Ascending aorta (tissue), 2 donors: Measurements from ENCODE around the gene AMH. TPM values are rescaled to one million over a fixed set of nuclear protein-coding genes. Genes with fewer than 3 reads are reported as not detected.

Experiments used
- DNase-seq, 2 donors: peaks; one replicate each; pipeline ENCODE4 v3.0.0-alpha.2; 2019; ENCODE audit warnings: low spot score in 2 of 2
- H3K27ac ChIP-seq, 2 donors: fragments of 200-600 bp; sonication (generic); one replicate each; pipeline ENCODE4 v1.5.1; 2016 to 2017; ENCODE audit warnings: mild to moderate bottlenecking in 1 of 2
- H3K27me3 ChIP-seq: fragments of 200-600 bp; sonication (generic); one replicate; pipeline ENCODE4 v1.5.1; 2017
- H3K36me3 ChIP-seq, 2 donors: fragments of 200-600 bp; sonication (generic); one replicate each; pipeline ENCODE4 v1.5.1; 2016
- H3K4me1 ChIP-seq, 2 donors: fragments of 200-600 bp; sonication (generic); one replicate each; pipeline ENCODE4 v1.5.1; 2016 to 2017; ENCODE audit warnings: mild to moderate bottlenecking in 1 of 2
- H3K4me3 ChIP-seq, 2 donors: fragments of 200-600 bp; sonication (generic); one replicate each; pipeline ENCODE4 v1.5.1; 2016 to 2017; ENCODE audit warnings: mild to moderate bottlenecking in 1 of 2
- H3K9me3 ChIP-seq, 2 donors: fragments of 200-600 bp; sonication (generic); one replicate each; pipeline ENCODE4 v1.5.1; 2016
- CTCF ChIP-seq, 3 experiments: fragments of 200-600 bp in 2 of 3; fragments of 450-650 bp in 1 of 3; sonication (generic) in 2 of 3; IDR thresholded peaks; one replicate each; pipeline ENCODE4 v1.5.1; 2016 to 2019; ENCODE audit warnings: antibody characterized with exemption in 3 of 3, mild to moderate bottlenecking in 1 of 3, moderate library complexity in 1 of 3
- intact Hi-C: fragments of 100-400 bp; cut with DNase I; formaldehyde crosslinking; loops from one replicate; pipeline ENCODE4 v1.15.1; 2023
- total RNA-seq: library from RNA; depleted of rRNA; stranded (reverse); fragments of >200 nt; gene quantifications from one replicate; pipeline ENCODE4 v1.1.0, GENCODE V29; 2016

Gene AMH
- total RNA-seq, 1 donor from 2014 or later = not detected

GRCh38 chr19:2216361-2217225 lies 32.5 kb upstream of the AMH start:
- Histone ChIP-seq H3K4me1 (no peaks in the 10 kb centered on the region), H3K36me3 (peaks cover 74 to 97% of the 10 kb centered on the region in 2 donors), H3K4me3 (no peak overlapping the region), H3K27me3 (no peaks in the 10 kb centered on the region), H3K27ac (no peak overlapping the region), H3K9me3 (no peaks in the 10 kb centered on the region)
- TF ChIP-seq CTCF (IDR thresholded peaks at IDR 0.05) = no peak
- DNase-seq = no peak
- intact Hi-C loops = no loop called here

DNA sequence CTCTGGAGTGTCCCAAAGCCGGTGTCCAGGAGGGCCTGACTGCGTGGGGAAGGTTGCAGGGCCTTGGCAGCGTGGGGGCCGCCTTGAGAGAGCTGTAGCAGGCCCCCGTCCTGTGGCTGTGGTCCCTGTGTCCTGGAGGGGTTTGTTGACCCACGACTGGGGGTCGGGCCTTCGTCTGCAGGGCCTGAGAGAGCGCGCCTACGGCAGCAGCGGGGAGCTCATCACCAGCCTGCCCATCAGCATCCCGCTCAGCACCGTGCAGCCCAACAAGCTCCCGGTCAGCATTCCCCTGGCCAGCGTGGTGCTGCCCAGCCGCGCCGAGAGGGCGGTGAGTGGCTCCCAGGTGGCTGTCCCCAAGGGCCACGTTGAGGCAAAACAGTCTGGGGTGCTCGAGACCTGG lies 31.5 kb upstream of the AMH start:
- H3K9me3 ChIP-seq = no peaks in the 10 kb centered on the region
- H3K36me3 ChIP-seq = peaks cover 64 to 96% of the 10 kb centered on the region in 2 donors
- TF ChIP-seq CTCF (IDR thresholded peaks at IDR 0.05) = no peak
- no peaks in the 10 kb centered on the region for H3K27me3 ChIP-seq
- no peak for DNase-seq
- no peak overlapping the region for H3K27ac ChIP-seq
- intact Hi-C loops = no loop called here
- H3K4me1 ChIP-seq = no peaks in the 10 kb centered on the region
- no peak overlapping the region for H3K4me3 ChIP-seq

DNA sequence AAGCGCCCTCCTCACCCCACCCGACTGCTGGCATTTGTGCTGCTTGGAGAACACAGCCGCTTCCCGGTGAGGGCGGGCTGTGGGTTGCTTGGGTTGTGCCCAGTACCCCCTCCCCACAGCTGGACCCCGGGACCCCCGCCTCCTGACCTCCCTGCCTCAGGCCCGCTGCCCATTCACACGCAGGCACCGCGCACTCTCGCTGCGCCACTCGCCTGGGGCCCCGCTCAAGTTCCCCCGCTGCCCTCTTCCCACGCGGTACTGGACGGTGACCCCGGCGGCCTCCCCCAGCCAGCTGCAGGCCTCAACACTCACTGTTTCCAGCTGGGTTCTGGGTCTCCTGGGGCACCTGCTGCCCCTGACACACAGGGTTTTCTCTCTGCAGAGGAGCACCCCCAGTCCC lies 29.4 kb upstream of the AMH start:
- H3K36me3 ChIP-seq = peaks cover 53 to 94% of the 10 kb centered on the region in 2 donors
- H3K27ac ChIP-seq = no peak overlapping the region
- H3K4me1 ChIP-seq = no peaks in the 10 kb centered on the region
- no peaks in the 10 kb centered on the region for H3K27me3 ChIP-seq
- H3K9me3 ChIP-seq = no peaks in the 10 kb centered on the region
- intact Hi-C loops = no loop called here
- H3K4me3 ChIP-seq = no peak overlapping the region
- DNase-seq = no peak
- TF ChIP-seq CTCF (IDR thresholded peaks at IDR 0.05) = no peak

GRCh38 chr19:2221250-2221831 lies 27.8 kb upstream of the AMH start:
- no peak for TF ChIP-seq CTCF (IDR thresholded peaks at IDR 0.05)
- Histone ChIP-seq H3K27ac (no peak overlapping the region), H3K27me3 (no peaks in the 10 kb centered on the region), H3K4me1 (no peaks in the 10 kb centered on the region), H3K36me3 (peaks cover 53 to 94% of the 10 kb centered on the region in 2 donors), H3K4me3 (no peak overlapping the region), H3K9me3 (no peaks in the 10 kb centered on the region)
- DNase-seq = no peak
- intact Hi-C loops = no loop called here

GRCh38 chr19:2221918-2222317 lies 27.2 kb upstream of the AMH start:
- Histone ChIP-seq H3K36me3 (peaks cover 53 to 94% of the 10 kb centered on the region in 2 donors), H3K4me3 (no peak overlapping the region), H3K9me3 (no peaks in the 10 kb centered on the region), H3K27me3 (no peaks in the 10 kb centered on the region), H3K4me1 (no peaks in the 10 kb centered on the region), H3K27ac (no peak overlapping the region)
- peak in 2 of 3 experiments; percentile 23 to 35 for TF ChIP-seq CTCF (IDR thresholded peaks at IDR 0.05)
- intact Hi-C loops = no loop called here
- no peak for DNase-seq
